DMS79 (cell line): Measurements from ENCODE around the gene INHBB.

Source experiments
- DNase-seq: peaks from one replicate; lab custom pipeline; 2025; lab: John Stamatoyannopoulos, UW

Gene INHBB

DNA sequence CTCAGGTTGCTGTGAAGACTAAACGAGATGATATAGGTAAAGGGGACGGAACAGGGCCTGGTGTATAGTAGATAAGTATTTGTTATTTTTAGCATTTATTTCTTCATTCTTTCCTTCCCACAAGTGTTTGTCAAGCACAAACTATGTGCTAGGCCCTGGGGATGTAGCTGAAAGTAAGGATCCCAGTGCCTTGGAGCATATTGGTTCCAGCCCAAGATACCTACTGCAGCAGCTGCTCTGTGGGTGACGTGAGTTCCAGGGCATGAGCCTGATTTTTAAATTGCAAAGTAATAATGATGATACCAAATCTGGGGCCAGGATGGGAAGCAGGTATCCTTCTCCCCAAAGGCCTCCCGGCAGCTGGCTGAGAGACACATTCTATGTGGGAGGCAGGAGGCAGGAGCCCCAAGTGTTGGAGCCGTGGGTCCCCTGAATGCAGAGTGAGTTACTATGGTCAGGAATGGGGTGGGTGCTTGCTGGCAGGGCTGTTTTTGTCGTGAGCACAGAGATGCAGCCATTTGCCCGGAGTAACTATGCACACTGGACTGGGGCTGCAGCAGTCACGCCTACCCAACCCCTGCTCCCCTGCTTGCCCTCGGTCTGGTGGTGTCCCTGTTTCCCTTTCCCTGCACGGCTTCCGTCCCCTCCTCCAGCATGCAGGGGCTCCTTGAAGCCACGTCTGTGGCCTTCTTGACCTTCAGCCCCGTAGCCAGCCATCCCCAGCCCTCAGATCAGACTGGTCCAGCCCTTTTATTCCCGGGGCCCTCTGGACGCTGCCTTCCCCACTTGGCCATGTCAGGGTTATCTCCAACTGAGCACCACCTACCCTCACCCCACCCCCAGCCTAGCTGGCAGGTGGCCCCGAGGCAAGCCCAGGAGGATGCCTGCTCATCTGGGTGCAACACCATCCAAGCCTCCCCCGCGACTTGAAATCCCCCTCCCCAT, 52.4 kb downstream of the INHBB start:
- DNase-seq: no peak

DNA sequence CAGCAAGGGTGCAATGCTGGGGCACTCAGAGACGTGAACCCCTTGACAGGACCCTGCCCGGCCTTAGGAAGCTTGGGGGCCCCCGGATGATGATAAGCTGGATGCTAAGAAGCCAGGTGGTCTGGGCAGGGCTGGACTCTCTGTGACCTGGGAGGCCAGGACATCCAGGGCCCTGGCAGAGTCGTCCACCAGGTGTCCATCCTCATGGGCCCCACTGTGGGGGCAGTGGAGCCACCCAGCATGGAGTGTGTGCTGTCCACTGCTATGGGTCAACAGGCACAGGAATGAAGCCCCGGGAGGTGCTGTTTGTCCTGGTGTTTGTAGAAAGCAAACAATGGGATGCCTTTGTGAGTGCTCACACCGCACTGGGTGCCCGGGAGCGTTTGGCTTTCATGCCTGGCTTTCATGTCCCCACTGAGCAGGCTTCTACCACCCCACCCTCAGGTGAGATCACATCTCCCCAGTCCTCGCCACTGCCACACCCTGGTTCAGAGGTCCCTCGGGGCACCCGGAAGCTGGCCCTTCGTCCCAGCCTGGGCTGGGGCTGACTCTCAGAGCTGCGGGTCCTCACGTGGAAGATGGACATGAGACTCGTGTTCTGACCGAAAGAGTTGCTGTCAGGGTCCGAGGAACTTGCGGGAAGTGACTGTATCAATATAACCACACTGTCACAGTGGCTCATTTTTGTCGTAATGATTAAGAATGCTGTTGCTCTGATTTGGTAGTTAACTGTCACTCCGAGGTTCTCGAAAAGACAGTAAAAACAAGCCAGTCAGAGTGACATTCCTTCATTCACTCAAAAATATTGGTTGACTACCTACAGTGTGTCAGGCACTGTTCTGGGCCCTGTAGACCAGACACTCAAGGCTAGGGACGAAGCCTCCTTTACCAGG, 53.3 kb downstream of the INHBB start:
- DNase-seq: no peak

DNA sequence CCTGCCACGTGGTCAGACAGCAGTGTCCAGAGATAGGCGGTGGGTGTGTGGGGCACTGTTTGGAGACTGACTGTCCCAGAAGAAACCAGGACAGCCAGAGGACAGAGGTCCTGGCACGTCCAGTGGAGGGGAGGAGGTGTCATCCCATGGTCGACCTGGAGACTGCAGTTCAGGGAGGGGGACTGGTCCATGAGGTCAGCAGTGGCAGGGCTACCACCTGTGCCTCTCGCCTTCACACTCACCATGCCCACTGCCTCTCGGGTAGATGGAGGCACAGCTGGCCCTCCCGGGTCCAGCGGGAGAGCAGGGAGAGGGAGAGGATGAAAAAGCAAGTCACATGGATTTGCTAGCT, 53.9 kb downstream of the INHBB start:
- no peak for DNase-seq

DNA sequence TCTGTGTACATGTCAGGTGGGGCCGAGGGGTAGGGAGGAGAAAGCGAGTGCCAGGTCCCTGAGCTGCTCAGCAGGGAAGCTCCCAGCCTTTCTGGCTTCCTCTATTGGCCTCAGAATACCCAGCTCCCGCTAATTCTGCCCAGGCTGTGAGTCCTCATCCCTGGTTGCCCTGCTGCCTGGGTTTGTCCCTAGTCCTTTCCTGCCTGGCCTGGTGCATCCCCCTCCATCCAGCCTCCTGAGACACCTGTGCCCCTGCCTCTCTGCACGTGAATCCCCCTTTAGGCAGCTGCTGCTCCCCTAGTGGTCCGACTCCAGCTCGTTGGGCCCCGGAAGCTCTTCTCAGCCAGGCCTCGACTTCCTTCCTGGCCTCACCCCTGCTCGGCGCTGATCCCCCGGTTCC, 54.6 kb downstream of the INHBB start:
- DNase-seq: no peak
